SHP77 treated with DMSO at 0.1 percent for 48 hours (cell line): ENCODE data around the gene AGRP.

Source experiments
- DNase-seq: peaks from one replicate; lab custom pipeline; 2025; lab: John Stamatoyannopoulos, UW

The AGRP gene

DNA sequence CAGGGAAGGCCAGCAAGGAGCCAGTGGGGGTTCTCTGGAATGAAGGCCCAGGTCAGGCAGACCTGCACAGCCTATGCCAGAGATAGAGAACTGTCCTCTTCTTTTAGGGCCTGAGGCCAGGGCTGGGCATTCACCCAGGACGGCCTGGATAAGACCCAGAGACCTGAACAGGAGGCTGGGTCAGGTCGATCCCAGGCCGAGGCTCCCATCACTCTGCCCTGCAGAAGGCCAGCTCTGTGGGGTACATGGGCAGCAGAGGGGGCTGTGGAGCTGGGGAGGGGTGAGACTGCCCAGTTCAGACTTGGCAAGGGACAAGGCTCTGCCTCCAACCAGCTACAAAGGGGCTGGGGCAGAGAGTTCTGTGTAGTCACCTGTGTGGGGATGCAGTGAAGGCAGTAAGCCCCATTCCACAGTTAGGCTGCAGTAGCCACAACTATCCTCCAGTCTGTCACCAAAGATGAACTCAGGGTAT, 37.9 kb downstream of the AGRP start:
- no peak for DNase-seq

DNA sequence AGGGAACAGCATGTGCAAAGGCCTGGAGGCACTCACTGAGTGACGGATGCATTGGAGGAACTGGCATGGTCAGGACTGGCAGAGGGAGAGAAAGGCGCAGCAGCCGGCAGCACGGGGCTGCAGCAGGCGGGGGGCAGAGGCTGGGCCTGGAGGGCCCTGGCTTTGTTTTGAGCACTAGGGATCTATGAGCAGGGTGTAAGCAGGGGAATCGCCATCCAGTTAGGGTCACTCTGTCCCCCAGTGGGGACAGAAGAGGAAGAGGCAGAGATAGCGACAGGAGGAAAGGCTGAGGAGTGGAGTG, 38.3 kb downstream of the AGRP start:
- DNase-seq, result no peak

DNA sequence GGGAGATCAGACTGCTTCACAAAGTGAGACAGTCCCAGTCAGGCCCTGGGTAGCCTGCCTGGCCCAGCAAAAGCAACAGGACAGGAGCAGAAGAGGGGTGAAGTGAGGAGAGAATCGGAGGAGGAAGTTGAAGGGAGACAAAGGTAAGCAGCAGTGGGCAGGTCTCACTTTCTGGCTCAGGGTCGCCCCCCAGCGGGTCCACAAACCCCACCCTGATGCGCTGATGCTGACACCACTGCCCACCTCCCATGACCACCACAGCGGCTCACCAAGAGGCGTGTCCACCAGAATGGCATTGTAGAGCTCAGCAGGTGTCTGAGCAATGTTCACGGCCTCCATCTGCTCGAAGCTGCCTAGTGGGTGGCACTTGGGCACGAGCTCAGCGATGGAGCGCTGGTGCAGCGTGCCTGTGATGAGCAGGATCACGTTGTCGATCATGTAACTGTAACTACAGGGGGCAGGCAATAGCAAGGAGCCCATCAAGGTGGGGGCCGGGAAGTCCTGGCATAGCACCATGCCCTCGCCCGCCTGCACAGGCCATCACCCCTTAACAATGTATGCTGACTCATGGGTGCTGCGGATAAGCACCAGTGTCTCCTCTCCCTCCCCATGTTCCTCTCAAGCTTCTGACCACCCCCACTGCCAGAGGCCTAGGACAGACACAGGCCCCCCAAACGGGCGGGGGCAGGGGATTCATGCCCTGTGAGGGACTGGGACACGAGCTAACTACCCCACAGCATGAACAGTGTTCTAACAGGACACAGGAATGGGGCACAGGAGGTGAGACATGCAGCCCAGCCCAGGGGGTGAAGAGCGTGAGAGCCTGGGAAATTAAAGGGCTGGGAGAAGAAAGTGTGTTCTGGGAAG, 38.9 kb downstream of the AGRP start:
- DNase-seq, result no peak

DNA sequence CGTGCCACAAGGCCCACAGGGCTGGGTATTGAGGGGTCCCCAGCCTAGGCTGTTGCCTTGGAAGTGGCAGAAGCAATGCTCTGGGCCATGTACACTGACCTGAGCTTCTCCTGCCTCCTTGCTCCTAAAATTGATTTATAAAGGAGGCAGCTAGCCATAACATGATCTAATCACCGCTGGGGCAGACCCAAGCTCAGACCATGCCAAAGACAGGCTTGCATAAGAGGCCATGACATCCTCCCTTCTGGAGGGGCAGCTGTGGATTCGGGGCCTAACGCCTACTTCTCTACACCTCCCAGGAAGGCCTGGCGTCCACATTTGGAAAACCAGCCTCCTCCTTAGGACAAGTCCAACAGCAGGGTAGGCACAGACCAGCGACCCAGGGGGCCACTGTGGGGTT, 40.1 kb downstream of the AGRP start:
- DNase-seq, result no peak

DNA sequence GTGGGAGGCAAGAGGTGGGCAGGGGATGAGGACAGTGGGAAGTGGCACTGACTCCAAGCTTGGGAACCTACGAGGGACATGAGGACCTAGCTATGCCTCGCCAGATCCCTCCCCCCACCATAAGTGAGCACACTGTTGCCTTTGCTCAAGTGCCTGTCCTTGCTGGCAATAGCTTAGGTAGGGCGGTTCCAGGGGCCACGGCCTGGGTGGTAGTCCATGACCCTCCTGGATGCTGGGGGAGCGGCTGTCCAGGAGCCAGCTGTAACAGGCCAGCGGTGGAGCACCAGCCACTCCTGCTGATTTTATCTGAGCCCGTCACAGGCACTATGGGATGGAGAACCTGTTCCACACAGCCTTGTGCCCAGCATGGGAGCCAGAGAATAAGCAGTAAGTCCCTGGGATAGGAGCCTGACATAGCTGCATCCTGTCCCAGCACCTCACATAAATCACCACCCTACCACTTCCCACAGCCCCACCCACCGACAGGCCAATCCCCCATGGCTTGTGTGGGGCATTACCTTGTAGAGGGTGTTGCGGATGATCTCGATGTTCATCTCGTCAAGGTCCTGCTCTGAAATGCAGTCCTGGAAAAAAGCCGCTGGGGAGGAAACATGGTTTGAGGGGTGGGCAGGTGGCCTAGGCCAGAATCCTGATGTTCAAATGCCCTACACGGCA, 40.6 kb downstream of the AGRP start:
- DNase-seq, result no peak

DNA sequence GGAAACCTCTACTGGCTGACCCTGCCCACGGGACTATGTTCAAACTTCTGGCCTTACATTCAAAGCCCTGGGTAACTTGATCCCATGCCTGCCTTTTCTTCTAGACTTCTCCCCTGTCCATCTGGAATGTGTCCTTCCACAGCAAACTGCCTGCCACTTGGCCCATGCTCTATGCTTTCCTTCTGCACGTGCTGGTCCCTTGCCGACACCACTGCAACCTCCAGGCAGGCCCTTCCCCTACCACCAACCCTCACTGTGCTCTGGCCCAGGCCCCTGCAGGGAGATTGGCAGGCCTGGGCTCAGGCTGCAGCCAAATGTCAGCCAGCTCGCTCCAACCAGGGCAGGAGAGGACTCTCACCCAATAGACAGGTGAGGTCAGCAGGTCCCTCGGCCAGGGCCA, 41.4 kb downstream of the AGRP start:
- no peak for DNase-seq

DNA sequence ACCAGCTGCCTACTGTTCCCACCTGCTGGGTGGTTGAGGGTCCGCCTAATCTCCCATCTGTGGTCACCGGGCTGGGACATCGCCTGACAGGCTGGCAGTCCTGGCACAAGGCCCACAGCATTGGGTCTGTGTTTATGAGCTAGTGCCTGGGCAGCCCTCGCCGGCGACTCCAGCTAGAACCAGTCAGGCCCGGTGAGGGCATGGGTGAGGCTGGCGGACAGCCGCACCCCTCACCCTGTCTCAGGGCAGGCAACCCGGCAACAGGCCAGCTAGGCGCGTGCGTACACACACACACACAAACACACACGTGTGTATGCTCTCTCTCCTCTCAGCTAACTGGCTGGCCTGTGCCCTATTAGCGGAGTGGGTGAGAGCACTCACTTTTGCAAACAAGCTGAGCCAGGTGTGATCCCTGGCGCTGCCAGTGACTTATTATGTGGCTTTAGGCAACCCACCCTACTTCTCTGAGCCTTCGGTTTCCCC, 42.0 kb downstream of the AGRP start:
- peak; percentile 54 for DNase-seq

DNA sequence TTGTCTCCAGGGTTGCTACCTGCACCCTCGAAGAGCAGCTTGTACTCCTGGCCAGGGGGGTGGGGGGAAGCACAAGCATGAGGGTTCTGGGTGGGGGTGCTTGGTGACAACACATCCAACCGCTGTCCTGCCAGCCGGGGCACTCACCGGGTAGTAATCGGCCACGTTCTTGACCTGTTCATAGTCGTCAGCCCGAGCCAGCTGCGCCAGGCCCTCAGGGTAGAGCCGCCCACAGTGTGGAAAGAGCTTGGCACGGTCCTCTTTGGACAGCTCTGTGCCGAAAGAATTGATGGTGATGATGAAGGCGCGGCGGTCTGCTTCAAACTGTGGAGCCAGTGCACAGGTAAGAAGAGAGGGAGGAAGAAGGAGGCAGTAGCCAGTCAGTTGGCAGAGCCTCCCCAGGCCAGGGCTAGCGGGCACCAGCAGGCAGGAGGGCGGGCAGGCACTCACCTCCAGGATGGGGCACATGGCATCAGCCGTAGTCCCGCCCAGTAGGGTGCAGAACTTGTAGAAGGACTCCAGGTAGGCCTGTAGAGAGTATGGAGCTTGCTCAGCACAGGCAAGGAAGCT, 44.4 kb downstream of the AGRP start:
- DNase-seq, result no peak

DNA sequence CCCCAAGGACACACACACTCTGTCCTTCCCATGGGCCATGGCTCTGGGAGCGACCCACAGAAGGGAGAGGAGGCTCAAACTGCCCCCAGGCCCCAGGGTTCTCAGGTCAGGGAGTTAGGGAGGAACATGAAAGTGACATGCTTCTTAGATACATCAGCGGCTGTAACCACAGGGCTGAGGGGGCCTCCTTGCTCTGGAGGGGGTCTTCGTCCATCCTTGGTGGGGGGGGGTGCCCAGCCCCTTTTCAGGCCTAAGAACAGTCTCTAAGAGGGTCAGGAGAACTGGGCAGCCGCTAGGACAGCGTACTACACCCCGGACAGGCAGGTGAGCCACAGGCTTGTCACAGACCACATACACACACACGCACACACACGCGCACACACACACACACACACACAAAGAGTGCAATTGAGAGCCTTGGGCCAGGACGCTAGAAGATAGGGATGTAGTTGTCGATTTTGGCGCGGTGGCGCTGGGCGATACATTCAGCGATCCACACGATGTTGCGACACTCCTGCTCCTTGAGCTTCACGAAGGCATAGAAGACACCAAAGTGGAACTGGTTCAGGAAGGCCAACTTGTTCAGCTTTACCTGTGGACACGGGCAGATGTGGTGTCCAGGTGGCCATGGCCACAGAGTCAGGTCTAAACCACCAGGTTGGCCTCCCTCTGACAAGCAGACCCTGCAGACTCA, 45.1 kb downstream of the AGRP start:
- no peak for DNase-seq

DNA sequence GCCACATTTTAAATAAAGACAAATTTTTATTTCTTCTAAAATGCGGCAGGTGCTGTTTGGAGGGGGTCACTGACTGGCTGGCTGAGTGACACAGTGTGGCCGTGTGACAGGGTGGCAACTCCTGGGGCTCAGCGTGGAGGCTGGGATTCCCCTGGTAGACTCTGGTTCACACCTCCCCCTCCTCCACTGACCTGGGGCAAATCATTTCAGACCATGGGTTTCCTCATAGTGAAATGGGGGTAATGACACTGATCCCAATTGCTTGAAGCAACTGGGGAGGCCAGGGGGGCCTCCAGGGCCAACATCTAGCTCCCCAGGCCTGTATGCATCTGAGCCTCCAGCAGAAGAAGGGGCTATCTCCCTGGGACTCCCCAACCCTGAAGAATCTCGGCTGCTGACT, 45.8 kb downstream of the AGRP start:
- DNase-seq, result no peak

DNA sequence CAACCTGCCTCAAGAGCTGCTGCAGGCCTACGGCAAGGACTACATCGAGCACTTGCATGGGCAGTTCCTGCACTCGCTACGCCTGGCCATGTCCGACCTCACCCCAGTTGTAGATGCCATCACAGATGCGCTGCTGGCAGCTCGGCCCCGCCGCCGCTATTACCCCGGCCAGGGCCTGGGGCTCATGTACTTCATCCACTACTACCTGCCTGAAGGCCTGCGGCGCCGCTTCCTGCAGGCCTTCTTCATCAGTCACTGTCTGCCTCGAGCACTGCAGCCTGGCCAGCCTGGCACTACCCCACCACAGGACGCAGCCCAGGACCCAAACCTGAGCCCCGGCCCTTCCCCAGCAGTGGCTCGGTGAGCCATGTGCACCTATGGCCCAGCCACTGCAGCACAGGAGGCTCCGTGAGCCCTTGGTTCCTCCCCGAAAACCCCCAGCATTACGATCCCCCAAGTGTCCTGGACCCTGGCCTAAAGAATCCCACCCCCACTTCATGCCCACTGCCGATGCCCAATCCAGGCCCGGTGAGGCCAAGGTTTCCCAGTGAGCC, 46.6 kb downstream of the AGRP start:
- DNase-seq, result no peak

DNA sequence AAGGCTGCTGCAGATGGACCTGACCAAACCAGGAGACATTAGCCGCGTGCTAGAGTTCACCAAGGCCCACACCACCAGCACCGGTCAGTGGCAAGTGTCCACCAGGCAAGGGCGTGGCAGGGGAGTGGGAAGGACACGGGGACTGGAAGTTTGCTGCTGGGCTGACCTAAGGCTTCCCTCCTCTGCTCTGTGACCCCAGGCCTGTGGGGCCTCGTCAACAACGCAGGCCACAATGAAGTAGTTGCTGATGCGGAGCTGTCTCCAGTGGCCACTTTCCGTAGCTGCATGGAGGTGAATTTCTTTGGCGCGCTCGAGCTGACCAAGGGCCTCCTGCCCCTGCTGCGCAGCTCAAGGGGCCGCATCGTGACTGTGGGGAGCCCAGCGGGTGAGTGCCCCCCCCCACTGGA, 47.6 kb downstream of the AGRP start:
- no peak for DNase-seq

DNA sequence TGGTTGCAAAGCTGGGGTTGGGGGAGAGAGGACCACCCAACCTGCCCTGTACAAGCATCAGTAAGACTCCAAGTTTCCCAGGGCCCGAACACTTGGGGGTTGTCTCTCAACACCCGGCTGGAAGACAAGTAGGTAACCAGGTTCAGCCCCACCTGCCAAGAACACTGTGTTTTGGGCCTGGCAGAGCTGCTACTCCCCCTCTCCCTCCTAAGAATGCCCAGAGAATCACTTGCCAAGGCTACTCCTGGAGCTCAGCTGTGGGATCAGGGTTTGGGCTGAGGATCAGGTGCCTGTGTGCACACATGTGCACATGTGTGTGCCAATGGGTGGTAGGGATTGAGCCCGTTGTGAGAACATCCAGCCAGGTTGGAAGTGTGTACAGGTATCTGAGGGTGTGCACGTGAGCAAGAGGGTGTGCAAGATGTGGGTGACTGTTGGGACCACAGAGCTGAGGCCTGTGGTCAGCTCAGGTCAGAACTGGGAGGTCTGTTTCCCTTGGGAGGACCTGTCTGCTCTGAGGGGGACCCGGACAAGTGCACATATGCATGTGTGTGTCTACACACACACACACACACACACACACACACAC, 50.1 kb downstream of the AGRP start:
- DNase-seq, result no peak
